ENCODE measurements around the gene AATF. TPM values are rescaled to one million over a fixed set of nuclear protein-coding genes. Genes with fewer than 3 reads are reported as not detected.

The AATF gene
- total RNA-seq, 1 donor from 2014 or later: 28.9 TPM

DNA sequence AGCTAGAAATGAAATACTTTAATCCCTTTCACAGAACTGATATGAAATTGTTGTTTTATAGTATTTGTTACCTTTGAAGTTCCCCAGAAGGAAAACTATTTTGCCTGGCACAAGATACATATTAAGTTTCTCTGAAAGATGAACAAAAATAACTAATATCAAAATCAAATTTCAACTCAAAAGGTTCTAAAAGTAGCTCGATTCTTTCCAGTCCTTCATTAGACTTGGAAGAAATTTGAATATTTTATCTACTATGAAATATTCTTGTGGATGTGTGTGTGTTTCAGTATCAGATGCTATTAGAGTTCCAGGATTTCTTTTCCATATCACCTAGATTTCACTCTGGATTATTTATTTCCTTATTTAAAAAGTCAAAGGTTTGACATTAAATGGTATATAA, 3.6 kb upstream of the AATF start:
- no peak overlapping the region for H2AFZ ChIP-seq (replicated peaks)
- H3K27ac Mint-ChIP-seq: no peak overlapping the region
- no peak overlapping the region for H3K27ac ChIP-seq
- H3K27me3 ChIP-seq: peaks cover 85% of the 10 kb centered on the region
- H3K4me3 ChIP-seq: no peak overlapping the region
- H3K9me3 Mint-ChIP-seq: peaks cover 3% of the 10 kb centered on the region
- H4K20me1 ChIP-seq (ENCODE audit: low read depth): peaks cover 67% of the 10 kb centered on the region
- H3K4me2 ChIP-seq: no peak overlapping the region
- H3K27me3 Mint-ChIP-seq (ENCODE audit: insufficient read depth, low read depth): peaks cover 69% of the 10 kb centered on the region
- H3K36me3 ChIP-seq: no peaks in the 10 kb centered on the region
- H3K4me1 ChIP-seq: peaks cover 13% of the 10 kb centered on the region
- no peak overlapping the region for H3K9ac ChIP-seq
- H3K9me3 ChIP-seq (ENCODE audit: low read depth): no peaks in the 10 kb centered on the region
- peaks cover 54% of the 10 kb centered on the region for H3F3A ChIP-seq (ENCODE audit: low read depth)
- no peak overlapping the region for H3K4me3 Mint-ChIP-seq
- H3K36me3 Mint-ChIP-seq: no peaks in the 10 kb centered on the region
- DNase-seq (ENCODE audit: low spot score): no peak
- H3K79me2 ChIP-seq (ENCODE audit: low read depth): peaks cover 8% of the 10 kb centered on the region
- TF ChIP-seq EZH2 (IDR thresholded peaks at IDR 0.05) (no peak), CTCF (IDR thresholded peaks at IDR 0.05) (no peak), EZH2phosphoT487 (IDR thresholded peaks at IDR 0.05) (no peak)
- H3K4me1 Mint-ChIP-seq: peaks cover 20% of the 10 kb centered on the region

DNA sequence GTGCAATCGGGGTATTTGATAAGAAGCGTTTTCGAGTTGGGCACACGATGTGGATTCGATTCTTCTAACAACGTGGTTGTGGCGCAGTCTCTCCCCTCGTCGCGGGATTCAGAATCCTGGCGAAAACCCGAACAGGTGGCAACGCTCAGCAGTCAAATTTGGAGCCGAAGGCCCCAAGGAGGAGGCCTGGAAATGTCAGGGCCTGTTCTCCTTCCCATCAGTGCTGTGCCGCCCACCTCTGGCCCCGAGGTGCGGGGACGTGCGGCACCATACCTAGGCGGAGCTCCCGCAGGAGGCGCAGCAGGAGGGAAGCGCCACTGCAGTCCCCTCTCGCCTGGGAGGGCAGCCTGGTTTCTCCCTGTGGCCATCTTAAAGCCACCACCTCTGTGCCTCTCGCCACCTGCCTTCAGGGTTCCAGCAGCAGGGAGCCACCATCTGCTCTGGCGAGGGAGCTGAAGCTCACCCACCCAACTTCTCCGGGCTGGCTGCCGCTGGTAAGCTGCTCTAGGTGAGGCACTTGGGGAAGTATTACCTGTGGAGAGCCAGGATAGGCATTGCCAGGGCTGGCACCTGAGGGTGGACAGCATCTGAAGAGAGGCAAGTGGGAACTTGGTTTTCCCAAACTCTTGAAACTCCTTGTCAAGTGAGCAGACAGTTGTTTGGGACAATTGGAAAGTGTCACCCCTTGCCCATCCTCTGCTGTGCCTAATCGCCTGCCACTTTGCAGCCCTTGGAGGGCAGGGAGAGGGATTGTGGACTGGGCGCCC, 2.6 kb upstream of the AATF start:
- H3K9ac ChIP-seq: no peak overlapping the region
- peaks cover 29% of the 10 kb centered on the region for H3K4me1 Mint-ChIP-seq
- peaks cover 18% of the 10 kb centered on the region for H3K79me2 ChIP-seq (ENCODE audit: low read depth)
- no peak overlapping the region for H3K4me3 ChIP-seq
- no peak overlapping the region for H3K27ac ChIP-seq
- peaks cover 16% of the 10 kb centered on the region for H3K4me1 ChIP-seq
- H3K27me3 Mint-ChIP-seq (ENCODE audit: insufficient read depth, low read depth): peaks cover 59% of the 10 kb centered on the region
- no peak overlapping the region for H2AFZ ChIP-seq (replicated peaks)
- no peak overlapping the region for H3K4me2 ChIP-seq
- peak; percentile 87 for TF ChIP-seq EZH2phosphoT487 (IDR thresholded peaks at IDR 0.05)
- peak; percentile 89 for TF ChIP-seq EZH2 (IDR thresholded peaks at IDR 0.05)
- TF ChIP-seq CTCF (IDR thresholded peaks at IDR 0.05): no peak
- peak; percentile 51 for DNase-seq (ENCODE audit: low spot score)
- H3K9me3 Mint-ChIP-seq: peaks cover 3% of the 10 kb centered on the region
- H3K27me3 ChIP-seq: peaks cover 75% of the 10 kb centered on the region
- no peak overlapping the region for H3K4me3 Mint-ChIP-seq
- no peaks in the 10 kb centered on the region for H3K9me3 ChIP-seq (ENCODE audit: low read depth)
- no peaks in the 10 kb centered on the region for H3K36me3 ChIP-seq
- H3F3A ChIP-seq (ENCODE audit: low read depth): peaks cover 51% of the 10 kb centered on the region
- H3K36me3 Mint-ChIP-seq: peaks cover 3% of the 10 kb centered on the region
- H4K20me1 ChIP-seq (ENCODE audit: low read depth): peaks cover 67% of the 10 kb centered on the region
- H3K27ac Mint-ChIP-seq: no peak overlapping the region

GRCh38 chr17:36946726-36947091, 2.0 kb upstream of the AATF start:
- Histone ChIP-seq H3K9me3 (ENCODE audit: low read depth) (no peaks in the 10 kb centered on the region), H3K36me3 (peaks cover 5% of the 10 kb centered on the region), H3K4me2 (no peak overlapping the region), H3K79me2 (ENCODE audit: low read depth) (peaks cover 23% of the 10 kb centered on the region), H3K27ac (no peak overlapping the region), H4K20me1 (ENCODE audit: low read depth) (peaks cover 65% of the 10 kb centered on the region), H3K4me3 (no peak overlapping the region), H3K27me3 (peaks cover 69% of the 10 kb centered on the region), H3K4me1 (peaks cover 16% of the 10 kb centered on the region), H3F3A (ENCODE audit: low read depth) (peaks cover 45% of the 10 kb centered on the region), H3K9ac (no peak overlapping the region), H2AFZ (replicated peaks) (no peak overlapping the region)
- H3K4me1 Mint-ChIP-seq: peaks cover 29% of the 10 kb centered on the region
- DNase-seq (ENCODE audit: low spot score): no peak
- TF ChIP-seq EZH2 (IDR thresholded peaks at IDR 0.05) (no peak), CTCF (IDR thresholded peaks at IDR 0.05) (no peak), EZH2phosphoT487 (IDR thresholded peaks at IDR 0.05) (no peak)
- H3K27ac Mint-ChIP-seq: no peak overlapping the region
- peaks cover 53% of the 10 kb centered on the region for H3K27me3 Mint-ChIP-seq (ENCODE audit: insufficient read depth, low read depth)
- peak overlapping the region; percentile 2 for H3K4me3 Mint-ChIP-seq
- H3K9me3 Mint-ChIP-seq: no peaks in the 10 kb centered on the region
- peaks cover 3% of the 10 kb centered on the region for H3K36me3 Mint-ChIP-seq
